SU-DHL-6 (cell line): Measurements from ENCODE around the gene GPR65.

Source experiments
- H2AFZ ChIP-seq: fragments of 200-600 bp; sonication (generic); 2 replicates; pipeline ENCODE4 v1.6.1; 2014; ENCODE audit warnings: low read depth, mild to moderate bottlenecking, moderate library complexity, mixed read lengths, antibody characterized with exemption, low read length; ENCODE audit not compliant: severe bottlenecking
- H3F3A ChIP-seq: fragments of 200-600 bp; shearing (Covaris generic); 2 replicates; pipeline ENCODE4 v1.6.0; 2016; ENCODE audit warnings: antibody characterized with exemption, mild to moderate bottlenecking; ENCODE audit not compliant: insufficient read depth
- H3K27ac ChIP-seq: fragments of 200-600 bp; sonication (generic); 2 replicates; pipeline ENCODE4 v1.5.1; 2016; ENCODE audit warnings: low read depth, mild to moderate bottlenecking, low read length, moderate library complexity, mixed read lengths
- H3K27me3 ChIP-seq: fragments of 200-600 bp; sonication (generic), shearing (Covaris generic); 2 replicates; pipeline ENCODE4 v1.6.0; 2014; ENCODE audit warnings: mild to moderate bottlenecking, low read length
- H3K36me3 ChIP-seq: fragments of 200-600 bp; sonication (generic); 2 replicates; pipeline ENCODE4 v1.6.1; 2014; ENCODE audit warnings: mild to moderate bottlenecking, low read length, mixed read lengths
- H3K4me2 ChIP-seq: fragments of 300-600, 200-600 bp; shearing (Covaris generic), sonication (generic); 2 replicates; pipeline ENCODE4 v1.6.0; 2014; ENCODE audit warnings: low read length, low read depth, mild to moderate bottlenecking; ENCODE audit not compliant: poor library complexity, severe bottlenecking
- H3K4me3 ChIP-seq: fragments of 200-600 bp; sonication (generic); 2 replicates; pipeline ENCODE4 v1.5.1; 2014; ENCODE audit warnings: antibody characterized with exemption, low read length, mild to moderate bottlenecking, mixed read lengths; ENCODE audit not compliant: insufficient read depth, poor library complexity, severe bottlenecking
- H3K79me2 ChIP-seq: fragments of 200-600 bp; sonication (generic); 2 replicates; pipeline ENCODE4 v1.6.1; 2014; ENCODE audit warnings: mild to moderate bottlenecking, low read length, moderate library complexity; ENCODE audit not compliant: insufficient read depth
- H3K9ac ChIP-seq: fragments of 200-600 bp; sonication (generic); 2 replicates; pipeline ENCODE4 v1.7.0; 2014; ENCODE audit warnings: mild to moderate bottlenecking, low read length
- H3K9me2 ChIP-seq: fragments of 200-600 bp; sonication (generic); replicated peaks from 2 replicates; pipeline ENCODE4 v1.6.1; 2014; ENCODE audit warnings: low read length; ENCODE audit not compliant: insufficient read depth
- H3K9me3 ChIP-seq: fragments of 200-600 bp; sonication (generic); 2 replicates; pipeline ENCODE4 v1.6.1; 2014; ENCODE audit warnings: low read length, mixed read lengths; ENCODE audit not compliant: insufficient read depth
- H4K20me1 ChIP-seq: fragments of 200-600 bp; sonication (generic); 2 replicates; pipeline ENCODE4 v1.6.1; 2014; ENCODE audit warnings: low read depth, mild to moderate bottlenecking, antibody characterized with exemption, low read length, moderate library complexity, mixed read lengths
- EZH2phosphoT487 ChIP-seq: fragments of 200-600 bp; sonication (generic), shearing (Covaris generic); conservative IDR thresholded peaks from 2 replicates; pipeline ENCODE4 v1.6.1; 2018; ENCODE audit warnings: mild to moderate bottlenecking, antibody characterized with exemption, low read length, moderate library complexity, mixed read lengths
- TF ChIP-seq, protein P1 (sequence below): fragments of 200-600 bp; sonication (generic); IDR thresholded peaks from one replicate; pipeline ENCODE4 v1.5.1; 2017; ENCODE audit warnings: antibody characterized with exemption, mild to moderate bottlenecking, low read length, moderate library complexity; ENCODE audit not compliant: insufficient read depth, poor library complexity, severe bottlenecking

The GPR65 gene

DNA sequence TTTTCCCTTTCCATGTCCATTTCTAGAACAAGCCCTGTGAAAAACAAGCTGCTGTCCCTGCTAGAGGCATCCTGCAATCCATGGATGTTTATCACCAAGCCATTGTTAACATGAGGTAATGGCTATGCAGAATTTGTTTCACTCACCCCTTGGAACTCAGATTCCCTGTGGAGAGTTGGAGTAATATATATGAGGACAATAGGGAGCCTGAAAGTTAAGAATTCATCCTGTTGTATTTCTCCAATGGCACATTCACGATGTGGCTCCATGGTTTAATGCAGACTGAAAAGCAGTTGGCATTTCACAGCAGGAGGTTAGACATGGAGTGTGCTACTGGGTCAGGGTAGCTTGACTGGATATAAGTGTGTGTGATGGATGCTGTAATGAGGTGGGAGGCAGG, 32.4 kb downstream of the GPR65 start:
- H3K4me3 ChIP-seq: no peak overlapping the region
- no peaks in the 10 kb centered on the region for H3F3A ChIP-seq
- no peaks in the 10 kb centered on the region for H3K79me2 ChIP-seq

DNA sequence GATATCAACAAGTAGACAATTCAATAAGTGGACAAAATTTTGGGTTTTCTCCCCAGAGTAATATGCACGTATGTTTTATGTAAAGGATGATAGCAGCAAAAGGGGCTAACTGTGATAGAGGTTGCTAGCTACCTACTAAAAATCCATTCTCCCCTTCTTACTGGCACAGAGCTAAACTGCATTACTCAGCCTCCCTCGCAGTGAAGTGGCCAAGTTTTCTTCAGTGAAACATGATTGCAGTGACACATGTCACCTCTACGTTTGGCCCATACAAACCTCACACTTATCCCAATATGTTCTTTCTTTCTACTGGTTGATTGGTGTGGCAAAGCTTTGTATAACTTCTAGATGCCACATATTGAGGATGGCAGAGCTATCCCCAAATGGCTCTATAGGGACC, 34.3 kb downstream of the GPR65 start:
- Histone ChIP-seq H3K27ac (no peak overlapping the region), H3K4me2 (no peak overlapping the region)
- no peak for TF ChIP-seq EZH2phosphoT487

More for the DNA sequence above, 32.4 kb downstream of the GPR65 start:
- H3K4me2 ChIP-seq: no peak overlapping the region
- no peak overlapping the region for H2AFZ ChIP-seq
- H3K9ac ChIP-seq: no peak overlapping the region
- H3K9me2 ChIP-seq: no peaks in the 10 kb centered on the region
- H3K27me3 ChIP-seq: no peaks in the 10 kb centered on the region
- no peaks in the 10 kb centered on the region for H4K20me1 ChIP-seq
- no peak overlapping the region for H3K27ac ChIP-seq
- no peaks in the 10 kb centered on the region for H3K9me3 ChIP-seq
- TF ChIP-seq EZH2phosphoT487: no peak
- TF ChIP-seq, protein P1, sequence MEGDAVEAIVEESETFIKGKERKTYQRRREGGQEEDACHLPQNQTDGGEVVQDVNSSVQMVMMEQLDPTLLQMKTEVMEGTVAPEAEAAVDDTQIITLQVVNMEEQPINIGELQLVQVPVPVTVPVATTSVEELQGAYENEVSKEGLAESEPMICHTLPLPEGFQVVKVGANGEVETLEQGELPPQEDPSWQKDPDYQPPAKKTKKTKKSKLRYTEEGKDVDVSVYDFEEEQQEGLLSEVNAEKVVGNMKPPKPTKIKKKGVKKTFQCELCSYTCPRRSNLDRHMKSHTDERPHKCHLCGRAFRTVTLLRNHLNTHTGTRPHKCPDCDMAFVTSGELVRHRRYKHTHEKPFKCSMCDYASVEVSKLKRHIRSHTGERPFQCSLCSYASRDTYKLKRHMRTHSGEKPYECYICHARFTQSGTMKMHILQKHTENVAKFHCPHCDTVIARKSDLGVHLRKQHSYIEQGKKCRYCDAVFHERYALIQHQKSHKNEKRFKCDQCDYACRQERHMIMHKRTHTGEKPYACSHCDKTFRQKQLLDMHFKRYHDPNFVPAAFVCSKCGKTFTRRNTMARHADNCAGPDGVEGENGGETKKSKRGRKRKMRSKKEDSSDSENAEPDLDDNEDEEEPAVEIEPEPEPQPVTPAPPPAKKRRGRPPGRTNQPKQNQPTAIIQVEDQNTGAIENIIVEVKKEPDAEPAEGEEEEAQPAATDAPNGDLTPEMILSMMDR: no peak
- no peaks in the 10 kb centered on the region for H3K36me3 ChIP-seq

DNA sequence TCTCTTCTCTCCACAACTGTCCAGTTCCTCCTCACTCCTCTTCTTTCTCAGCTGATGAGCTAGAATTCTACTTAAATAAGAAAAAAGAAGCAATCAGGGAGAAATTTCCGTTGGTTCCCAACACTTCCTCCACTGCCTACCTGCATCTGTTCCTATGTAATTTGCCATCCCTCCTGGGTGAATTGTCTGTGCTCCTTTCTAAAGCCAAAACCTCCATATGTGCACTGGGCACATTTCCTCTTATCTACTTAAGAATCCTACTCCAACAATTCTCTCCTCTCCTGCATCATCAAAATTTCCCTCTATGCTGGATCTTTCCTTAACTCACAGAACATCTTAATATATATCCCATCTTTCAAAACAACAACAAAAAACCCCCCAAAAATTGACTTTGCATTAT, 35.2 kb downstream of the GPR65 start:
- Histone ChIP-seq H3K4me2 (no peak overlapping the region), H3K27me3 (no peaks in the 10 kb centered on the region), H4K20me1 (no peaks in the 10 kb centered on the region), H3K9me2 (no peaks in the 10 kb centered on the region), H3K36me3 (no peaks in the 10 kb centered on the region), H3K9me3 (no peaks in the 10 kb centered on the region), H3K79me2 (no peaks in the 10 kb centered on the region), H3F3A (no peaks in the 10 kb centered on the region), H3K9ac (no peak overlapping the region), H3K4me3 (no peak overlapping the region), H2AFZ (no peak overlapping the region), H3K27ac (no peak overlapping the region)
- TF ChIP-seq, protein P1: no peak
- no peak for TF ChIP-seq EZH2phosphoT487

More for the DNA sequence above, 34.3 kb downstream of the GPR65 start:
- no peaks in the 10 kb centered on the region for H3K9me3 ChIP-seq
- no peaks in the 10 kb centered on the region for H4K20me1 ChIP-seq
- H3K9me2 ChIP-seq: no peaks in the 10 kb centered on the region
- no peaks in the 10 kb centered on the region for H3K36me3 ChIP-seq
- H3K79me2 ChIP-seq: no peaks in the 10 kb centered on the region
- H3K4me3 ChIP-seq: no peak overlapping the region
- no peak overlapping the region for H2AFZ ChIP-seq
- no peaks in the 10 kb centered on the region for H3F3A ChIP-seq
- H3K27me3 ChIP-seq: no peaks in the 10 kb centered on the region
- H3K9ac ChIP-seq: no peak overlapping the region

DNA sequence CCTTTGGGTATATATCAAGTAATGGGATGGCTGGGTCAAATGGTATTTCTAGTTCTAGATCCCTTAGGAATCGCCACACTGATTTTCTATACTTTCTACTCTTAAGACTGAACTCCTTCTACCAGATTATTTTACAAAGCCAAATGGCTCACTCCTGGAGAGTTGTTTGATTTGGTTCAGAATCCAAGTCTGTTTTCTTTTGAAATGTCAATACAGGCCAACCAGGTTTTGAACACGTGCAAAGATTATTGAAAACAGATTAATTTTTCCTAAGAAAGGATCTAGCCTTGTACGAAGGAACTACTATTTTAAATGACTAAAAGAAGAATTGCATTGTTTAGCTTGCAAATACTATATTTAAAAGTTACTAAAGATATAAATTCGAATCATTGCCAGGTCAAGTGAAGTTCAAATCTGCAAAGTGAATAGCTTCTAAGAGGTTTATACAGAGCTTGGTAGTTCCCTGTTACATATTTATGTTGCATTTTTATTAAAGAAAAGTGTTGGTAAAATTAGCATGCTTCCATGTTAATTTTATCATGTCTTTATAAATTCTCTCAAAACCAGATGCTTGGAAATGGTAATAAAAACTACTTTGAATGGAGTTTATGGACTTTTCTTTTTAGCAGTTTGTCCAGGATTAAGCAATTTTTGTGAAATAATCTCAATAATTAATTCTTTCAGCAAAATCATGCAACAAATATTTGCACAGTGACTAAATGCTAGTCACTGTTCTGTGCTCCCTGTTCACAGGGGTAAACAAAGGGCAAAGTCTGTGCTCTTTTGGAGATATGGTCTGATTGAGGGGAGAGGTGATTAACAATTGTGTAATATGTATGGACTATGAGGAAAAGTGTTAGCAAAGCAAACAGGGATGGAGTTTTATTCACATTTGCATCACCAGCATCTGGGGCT, 38.9 kb downstream of the GPR65 start:
- no peak for TF ChIP-seq EZH2phosphoT487
- TF ChIP-seq, protein P1: no peak
- no peak overlapping the region for H3K9ac ChIP-seq
- no peaks in the 10 kb centered on the region for H3K9me2 ChIP-seq
- H3K4me2 ChIP-seq: no peak overlapping the region
- no peaks in the 10 kb centered on the region for H3K36me3 ChIP-seq
- H3K27ac ChIP-seq: no peak overlapping the region
- no peaks in the 10 kb centered on the region for H3K79me2 ChIP-seq
- no peak overlapping the region for H2AFZ ChIP-seq
- no peaks in the 10 kb centered on the region for H3K9me3 ChIP-seq
- no peaks in the 10 kb centered on the region for H3F3A ChIP-seq
- H3K4me3 ChIP-seq: no peak overlapping the region
- H3K27me3 ChIP-seq: no peaks in the 10 kb centered on the region
- no peaks in the 10 kb centered on the region for H4K20me1 ChIP-seq
